Endothelial cell of umbilical vein (primary cell): ENCODE measurements around the gene CRHR2. TPM values are rescaled to one million over a fixed set of nuclear protein-coding genes. Genes with fewer than 3 reads are reported as not detected.

Experiments used
- BruUV-seq: library from RNA; stranded (reverse); fragments of 400-500 nt; replicated peaks from 2 replicates; lab custom pipeline; 2021; lab: Mats Ljungman, UMichigan
- CTCF ChIA-PET: fragments of 300-600, 350-600 bp; sonication (Branson Sonifier 250); formaldehyde crosslinking; loops from one replicate; lab custom pipeline; 2021; ENCODE audit warnings: antibody characterized with exemption, inconsistent platforms; lab: Charles Lee
- POLR2A ChIA-PET: fragments of 300-600, 350-600 bp; sonication (Branson Sonifier 250); formaldehyde crosslinking; loops from one replicate; lab custom pipeline; 2021; ENCODE audit warnings: antibody characterized with exemption, inconsistent platforms; lab: Charles Lee
- DNase-seq: peaks from one replicate; pipeline ENCODE4 v3.0.0-alpha.2; 2011; ENCODE audit warnings: low read depth, low spot score
- FAIRE-seq: peaks from 2 replicates; lab custom pipeline; 2011; peaks lifted over from hg19 to GRCh38; lab: Jason Lieb, UNC
- H2AFZ ChIP-seq: 2 replicates; pipeline ENCODE4 v1.6.0; 2012; ENCODE audit warnings: low read depth, low read length, control low read depth, inconsistent platforms
- H3K27ac ChIP-seq: 2 replicates; pipeline ENCODE4 v1.5.1; 2011; ENCODE audit warnings: low read depth, mild to moderate bottlenecking, control low read depth, low read length, moderate library complexity; ENCODE audit not compliant: insufficient read depth
- H3K27me3 ChIP-seq, 2 experiments: 2 replicates each; pipeline versions ENCODE4 v1.6.0 to v1.6.1; 2011; ENCODE audit warnings: low read length in 2 of 2, mixed read lengths in 1 of 2; ENCODE audit not compliant: control insufficient read depth in 2 of 2, insufficient read depth in 2 of 2
- H3K36me3 ChIP-seq, 2 experiments: 2 replicates in 1 of 2; 3 replicates in 1 of 2; pipeline ENCODE4 v1.5.1; 2011; ENCODE audit warnings: low read length in 2 of 2, mild to moderate bottlenecking in 1 of 2, moderate library complexity in 1 of 2; ENCODE audit not compliant: control insufficient read depth in 2 of 2, insufficient read depth in 2 of 2; ENCODE audit errors: extremely low read depth in 1 of 2
- H3K4me1 ChIP-seq: 3 replicates; pipeline ENCODE4 v1.5.1; 2011; ENCODE audit warnings: mild to moderate bottlenecking, low read length; ENCODE audit not compliant: control insufficient read depth, insufficient read depth; ENCODE audit errors: extremely low read depth
- H3K4me2 ChIP-seq: 2 replicates; pipeline ENCODE4 v1.6.1; 2011; ENCODE audit warnings: low read length, control low read depth, mixed read lengths; ENCODE audit not compliant: insufficient read depth
- H3K4me3 ChIP-seq, 3 experiments: fragments of 200-600 bp in 1 of 3; sonication (generic), shearing (Covaris generic) in 1 of 3; replicated peaks in 1 of 3; 2 replicates each; pipeline ENCODE4 v1.5.1; 2011 to 2016; ENCODE audit warnings: control low read depth in 3 of 3, low read length in 3 of 3, mild to moderate bottlenecking in 2 of 3, inconsistent platforms in 1 of 3, low read depth in 1 of 3, moderate library complexity in 1 of 3; ENCODE audit not compliant: insufficient read depth in 1 of 3
- H3K79me2 ChIP-seq: 2 replicates; pipeline ENCODE4 v1.6.0; 2012; ENCODE audit warnings: low read length, inconsistent platforms; ENCODE audit not compliant: control insufficient read depth, insufficient read depth
- H3K9ac ChIP-seq: replicated peaks from 2 replicates; pipeline ENCODE3; 2011; ENCODE audit warnings: low read length, control low read depth; ENCODE audit not compliant: insufficient read depth; ENCODE audit errors: extremely low read depth
- H3K9me1 ChIP-seq: replicated peaks from 3 replicates; pipeline ENCODE4 v1.6.0; 2011; ENCODE audit warnings: mild to moderate bottlenecking, low read length; ENCODE audit not compliant: control insufficient read depth, insufficient read depth; ENCODE audit errors: extremely low read depth
- H3K9me3 ChIP-seq: replicated peaks from 2 replicates; pipeline ENCODE4 v1.5.1; 2012; ENCODE audit warnings: low read length, inconsistent platforms; ENCODE audit not compliant: control insufficient read depth, insufficient read depth
- H4K20me1 ChIP-seq: replicated peaks from 2 replicates; pipeline ENCODE3; 2011; ENCODE audit warnings: mild to moderate bottlenecking, low read length; ENCODE audit not compliant: control insufficient read depth, insufficient read depth; ENCODE audit errors: extremely low read depth
- EZH2 ChIP-seq: IDR thresholded peaks from 2 replicates; pipeline ENCODE4 v1.6.1; 2012; ENCODE audit warnings: borderline replicate concordance, low read depth, mild to moderate bottlenecking, moderate library complexity, low read length, inconsistent platforms; ENCODE audit not compliant: severe bottlenecking
- FOS ChIP-seq: IDR thresholded peaks from 2 replicates; pipeline ENCODE4 v1.6.1; 2011; ENCODE audit warnings: mild to moderate bottlenecking, low read length, moderate library complexity, borderline replicate concordance; ENCODE audit not compliant: insufficient read depth
- GATA2 ChIP-seq: IDR thresholded peaks from 2 replicates; pipeline ENCODE4 v1.7.0; 2011; ENCODE audit warnings: low read depth, mild to moderate bottlenecking, moderate library complexity, mixed read lengths, low read length; ENCODE audit not compliant: insufficient read length, insufficient read depth
- JUN ChIP-seq: IDR thresholded peaks from 2 replicates; pipeline ENCODE4 v1.6.1; 2011; ENCODE audit warnings: borderline replicate concordance, low read depth; ENCODE audit not compliant: insufficient read length, insufficient read depth
- MYC ChIP-seq: IDR thresholded peaks from one replicate; pipeline ENCODE4 v1.6.1; 2011; ENCODE audit warnings: mild to moderate bottlenecking, low read depth, low read length
- POLR2A ChIP-seq: IDR thresholded peaks from 2 replicates; pipeline ENCODE4 v1.6.1; 2012; ENCODE audit warnings: low read depth, mild to moderate bottlenecking, control low read depth, low read length
- POLR2AphosphoS5 ChIP-seq: IDR thresholded peaks from 2 replicates; pipeline ENCODE4 v1.6.1; 2012; ENCODE audit warnings: low read depth, mild to moderate bottlenecking, control low read depth, low read length, moderate library complexity; ENCODE audit not compliant: insufficient read depth
- dilution Hi-C: fragments of 300-500 bp; cut with MboI; formaldehyde crosslinking; loops from one replicate; pipeline ENCODE4 v1.15.0; 2019; ENCODE audit warnings: low sequenced_read_pairs; ENCODE audit not compliant: extremely low pct_ligation_motif_present
- intact Hi-C: fragments of 100-400 bp; cut with micrococcal nuclease; formaldehyde crosslinking; loops from one replicate; pipeline ENCODE4 v1.10.0; 2022
- polyA plus RNA-seq, 4 experiments: library from polyadenylated mRNA; depleted of rRNA in 3 of 4; stranded (reverse) in 3 of 4; unstranded in 1 of 4; fragments of >200 nt; gene quantifications; 2 replicates each; pipeline versions ENCODE4 v1.2.1 to v1.2.3, GENCODE V29; 2011 to 2012; ENCODE audit warnings: missing spikeins in 1 of 4
- total RNA-seq: library from RNA; stranded (reverse); gene quantifications from 2 replicates; pipeline ENCODE4 v1.2.3, GENCODE V29; 2021
- TF ChIP-seq, protein P1 (sequence below): IDR thresholded peaks from 2 replicates; pipeline ENCODE4 v1.6.1; 2011; ENCODE audit not compliant: insufficient read depth, insufficient read length
- TF ChIP-seq, protein P2 (sequence below), 2 donors: IDR thresholded peaks; 1 replicate in 1 of 2; 2 replicates in 1 of 2; pipeline ENCODE4 v1.5.1; 2011; ENCODE audit warnings: low read length in 2 of 2, mild to moderate bottlenecking in 2 of 2, moderate library complexity in 2 of 2, control low read depth in 1 of 2, inconsistent platforms in 1 of 2, low read depth in 1 of 2; ENCODE audit not compliant: insufficient read depth in 1 of 2; ENCODE audit errors: extremely low read depth in 1 of 2

The CRHR2 gene
- total and polyA plus RNA-seq, 2 donors (not counting 3 experiments of a cell fraction or from before 2014, with no cell fraction given): not detected

DNA sequence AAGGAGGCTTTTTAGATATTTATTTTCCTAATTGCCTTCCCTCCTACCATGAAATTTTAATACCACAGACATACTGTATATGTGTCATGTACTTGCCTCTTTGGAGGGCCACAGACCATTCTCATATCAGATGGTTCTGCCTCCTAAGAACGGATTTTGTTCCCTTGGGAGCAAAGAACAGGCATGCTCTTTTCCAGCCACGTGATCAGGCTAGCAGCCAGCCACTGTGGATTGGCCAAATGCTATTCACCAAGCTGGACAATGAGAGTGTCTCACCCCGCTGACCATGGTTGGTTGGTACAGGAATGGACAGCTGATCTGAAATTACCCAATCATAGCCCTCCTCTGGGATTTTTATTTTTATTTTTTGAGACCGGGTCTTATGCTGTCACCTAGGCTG lies 21.5 kb upstream of the CRHR2 start:
- Histone ChIP-seq H3K79me2 (no peaks in the 10 kb centered on the region), H2AFZ (no peak overlapping the region), H3K27ac (no peak overlapping the region), H3K36me3 (no peaks in the 10 kb centered on the region), H3K27me3 (peaks cover 0 to 3% of the 10 kb centered on the region in 2 experiments), H4K20me1 (no peaks in the 10 kb centered on the region), H3K9me1 (no peaks in the 10 kb centered on the region), H3K4me1 (no peaks in the 10 kb centered on the region), H3K9ac (no peak overlapping the region), H3K4me3 (no peak overlapping the region), H3K9me3 (no peaks in the 10 kb centered on the region), H3K4me2 (no peak overlapping the region)
- intact Hi-C loops (no loop called here), dilution Hi-C loops (no loop called here)
- no peak for TF ChIP-seq FOS
- TF ChIP-seq JUN: no peak
- no peak for TF ChIP-seq POLR2AphosphoS5
- TF ChIP-seq POLR2A: no peak
- no peak for TF ChIP-seq GATA2
- TF ChIP-seq, protein P1, sequence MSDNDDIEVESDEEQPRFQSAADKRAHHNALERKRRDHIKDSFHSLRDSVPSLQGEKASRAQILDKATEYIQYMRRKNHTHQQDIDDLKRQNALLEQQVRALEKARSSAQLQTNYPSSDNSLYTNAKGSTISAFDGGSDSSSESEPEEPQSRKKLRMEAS: no peak
- TF ChIP-seq, protein P2, sequence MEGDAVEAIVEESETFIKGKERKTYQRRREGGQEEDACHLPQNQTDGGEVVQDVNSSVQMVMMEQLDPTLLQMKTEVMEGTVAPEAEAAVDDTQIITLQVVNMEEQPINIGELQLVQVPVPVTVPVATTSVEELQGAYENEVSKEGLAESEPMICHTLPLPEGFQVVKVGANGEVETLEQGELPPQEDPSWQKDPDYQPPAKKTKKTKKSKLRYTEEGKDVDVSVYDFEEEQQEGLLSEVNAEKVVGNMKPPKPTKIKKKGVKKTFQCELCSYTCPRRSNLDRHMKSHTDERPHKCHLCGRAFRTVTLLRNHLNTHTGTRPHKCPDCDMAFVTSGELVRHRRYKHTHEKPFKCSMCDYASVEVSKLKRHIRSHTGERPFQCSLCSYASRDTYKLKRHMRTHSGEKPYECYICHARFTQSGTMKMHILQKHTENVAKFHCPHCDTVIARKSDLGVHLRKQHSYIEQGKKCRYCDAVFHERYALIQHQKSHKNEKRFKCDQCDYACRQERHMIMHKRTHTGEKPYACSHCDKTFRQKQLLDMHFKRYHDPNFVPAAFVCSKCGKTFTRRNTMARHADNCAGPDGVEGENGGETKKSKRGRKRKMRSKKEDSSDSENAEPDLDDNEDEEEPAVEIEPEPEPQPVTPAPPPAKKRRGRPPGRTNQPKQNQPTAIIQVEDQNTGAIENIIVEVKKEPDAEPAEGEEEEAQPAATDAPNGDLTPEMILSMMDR (IDR thresholded peaks at IDR 0.05; ENCODE audit: extremely low read depth in 1 of 2, insufficient read depth in 1 of 2, low read depth in 1 of 2, low read length in 2 of 2): no peak
- no peak for TF ChIP-seq EZH2
- no peak for TF ChIP-seq MYC
- POLR2A ChIA-PET: no interaction called here
- DNase-seq (no peak), FAIRE-seq (no peak)
- CTCF ChIA-PET: interaction anchor here (1.2 kb wide), 1 partner anchor 37 kb away, joined by 3 read pairs; no protein-coding TSS in a partner anchor
- BruUV-seq: no TSS peak
